Endothelial cell of coronary artery (primary cell): ENCODE data around the gene CGREF1. TPM values are rescaled to one million over a fixed set of nuclear protein-coding genes. Genes with fewer than 3 reads are reported as not detected.

Experiments used
- total RNA-seq: library from RNA; depleted of rRNA; stranded (reverse); fragments of >200 nt; gene quantifications from 2 replicates; pipeline ENCODE4 v1.2.3, GENCODE V29; 2014

CGREF1 gene, protein sequence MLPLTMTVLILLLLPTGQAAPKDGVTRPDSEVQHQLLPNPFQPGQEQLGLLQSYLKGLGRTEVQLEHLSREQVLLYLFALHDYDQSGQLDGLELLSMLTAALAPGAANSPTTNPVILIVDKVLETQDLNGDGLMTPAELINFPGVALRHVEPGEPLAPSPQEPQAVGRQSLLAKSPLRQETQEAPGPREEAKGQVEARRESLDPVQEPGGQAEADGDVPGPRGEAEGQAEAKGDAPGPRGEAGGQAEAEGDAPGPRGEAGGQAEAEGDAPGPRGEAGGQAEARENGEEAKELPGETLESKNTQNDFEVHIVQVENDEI
- 1.2 and 4.3 TPM in 2 replicates for total RNA-seq

GRCh38 chr2:27118525-27119329 is at the start of gene CGREF1:
Gene CGREF1 (minus strand): TSS chr2:27119128. CDS start chr2:27104366, 14,762 bp downstream.

GRCh38 chr2:27148801-27149439 is 30.0 kb upstream of the CGREF1 start, which contains the start of gene TCF23:
Gene TCF23 (plus strand): TSS chr2:27149004. CDS start chr2:27149134, 130 bp downstream.

DNA sequence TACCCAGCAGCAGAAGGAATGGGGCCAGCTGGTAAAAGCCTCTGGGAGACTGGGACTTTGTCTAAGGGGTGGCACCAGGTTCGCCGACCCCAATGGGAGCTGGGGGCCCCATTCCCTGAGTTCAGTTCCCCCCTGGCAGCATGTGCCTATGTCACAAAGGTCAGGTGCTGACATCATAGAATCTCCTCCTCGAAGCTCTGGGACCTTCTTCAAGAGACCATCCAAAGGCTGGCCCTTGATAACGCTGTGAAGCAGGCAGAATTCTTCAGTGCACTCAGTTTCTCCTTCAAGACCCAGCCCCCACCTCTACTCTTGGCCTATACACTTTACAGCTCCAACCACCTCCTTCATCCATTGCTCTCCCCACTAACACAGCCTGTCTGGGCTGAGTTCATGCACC is 20.4 kb upstream of the CGREF1 start, which contains the start of gene PRR30:
Gene PRR30 (minus strand): TSS at position 101 of the 400 bp plus-strand sequence. CDS start 1,081 bp downstream, outside the sequence.

DNA sequence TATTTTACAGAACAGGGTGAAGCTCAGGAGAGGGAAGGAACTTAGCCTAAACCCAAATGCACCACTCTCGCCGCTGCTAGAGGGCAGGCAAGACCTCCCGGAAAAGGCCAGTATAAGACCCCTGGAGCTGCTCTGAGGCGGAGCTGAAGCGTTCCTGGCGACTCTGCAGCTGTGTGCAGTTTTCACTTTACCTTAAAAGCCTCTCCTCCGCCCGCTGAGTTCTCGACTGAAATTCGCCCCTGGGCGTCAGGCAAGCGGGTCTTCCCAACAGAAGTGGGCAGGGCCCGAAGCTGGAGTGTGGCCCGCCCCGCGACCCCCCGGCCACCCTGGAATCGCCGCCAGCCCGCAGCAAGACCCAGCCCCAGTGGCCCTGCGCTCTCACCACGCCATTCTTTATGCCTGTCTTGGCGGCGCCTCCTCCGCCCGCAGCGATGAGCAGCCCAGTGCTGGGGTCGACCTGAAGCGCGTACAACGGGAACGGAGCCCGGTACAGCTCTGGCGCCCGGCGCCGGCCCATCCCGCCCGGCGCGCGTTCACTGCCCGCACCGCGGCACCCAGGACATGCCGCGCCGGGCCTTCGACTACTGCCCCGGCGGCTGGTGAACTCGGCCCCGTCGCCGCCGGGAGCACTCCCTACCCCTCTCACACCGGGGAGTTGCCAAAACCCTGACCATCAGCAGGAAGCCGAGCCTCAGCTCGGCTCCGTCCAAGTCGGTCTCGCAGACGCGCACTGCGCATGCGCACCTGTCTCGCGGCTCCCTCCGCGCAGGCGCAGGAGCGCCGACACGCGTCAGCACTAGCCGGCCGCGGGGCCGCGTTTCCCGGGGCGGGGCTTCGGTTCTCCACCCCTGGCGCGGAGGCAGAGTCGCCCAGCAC is 15.2 kb upstream of the CGREF1 start, which contains the start of gene PREB:
Gene PREB (minus strand): TSS at position 732 of the 876 bp plus-strand sequence. CDS start 215 bp downstream, at position 517.

GRCh38 chr2:27123302-27124150 is 4.6 kb upstream of the CGREF1 start, which contains the start of gene ABHD1:
Gene ABHD1 (plus strand): TSS chr2:27123815. CDS start chr2:27123949, 134 bp downstream.

DNA sequence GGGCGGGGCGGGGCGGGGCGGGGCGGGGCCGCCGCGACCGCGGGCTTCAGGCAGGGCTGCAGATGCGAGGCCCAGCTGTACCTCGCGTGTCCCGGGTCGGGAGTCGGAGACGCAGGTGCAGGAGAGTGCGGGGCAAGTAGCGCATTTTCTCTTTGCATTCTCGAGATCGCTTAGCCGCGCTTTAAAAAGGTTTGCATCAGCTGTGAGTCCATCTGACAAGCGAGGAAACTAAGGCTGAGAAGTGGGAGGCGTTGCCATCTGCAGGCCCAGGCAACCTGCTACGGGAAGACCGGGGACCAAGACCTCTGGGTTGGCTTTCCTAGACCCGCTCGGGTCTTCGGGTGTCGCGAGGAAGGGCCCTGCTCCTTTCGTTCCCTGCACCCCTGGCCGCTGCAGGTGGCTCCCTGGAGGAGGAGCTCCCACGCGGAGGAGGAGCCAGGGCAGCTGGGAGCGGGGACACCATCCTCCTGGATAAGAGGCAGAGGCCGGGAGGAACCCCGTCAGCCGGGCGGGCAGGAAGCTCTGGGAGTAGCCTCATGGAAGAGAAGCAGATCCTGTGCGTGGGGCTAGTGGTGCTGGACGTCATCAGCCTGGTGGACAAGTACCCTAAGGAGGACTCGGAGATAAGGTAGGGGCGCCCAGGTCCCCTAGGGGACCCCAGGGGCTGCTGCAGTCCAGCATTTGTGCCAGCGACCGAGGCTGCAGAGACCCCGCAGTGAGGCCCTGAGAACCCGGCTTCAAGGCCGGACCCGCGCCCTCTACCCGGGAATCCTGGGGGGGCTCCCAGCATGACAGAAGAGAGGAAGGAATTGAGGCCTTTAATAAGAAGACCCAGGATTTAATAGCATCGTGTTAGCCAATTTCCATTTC is 32.0 kb downstream of the CGREF1 start, which contains the start of gene KHK:
Gene KHK (plus strand): TSS at position 49 of the 870 bp plus-strand sequence. CDS start 488 bp downstream, at position 537.

GRCh38 chr2:27078267-27079194 is 40.4 kb downstream of the CGREF1 start, which contains the start of gene EMILIN1:
Gene EMILIN1 (plus strand): TSS chr2:27078615. CDS start chr2:27079066, 451 bp downstream.

DNA sequence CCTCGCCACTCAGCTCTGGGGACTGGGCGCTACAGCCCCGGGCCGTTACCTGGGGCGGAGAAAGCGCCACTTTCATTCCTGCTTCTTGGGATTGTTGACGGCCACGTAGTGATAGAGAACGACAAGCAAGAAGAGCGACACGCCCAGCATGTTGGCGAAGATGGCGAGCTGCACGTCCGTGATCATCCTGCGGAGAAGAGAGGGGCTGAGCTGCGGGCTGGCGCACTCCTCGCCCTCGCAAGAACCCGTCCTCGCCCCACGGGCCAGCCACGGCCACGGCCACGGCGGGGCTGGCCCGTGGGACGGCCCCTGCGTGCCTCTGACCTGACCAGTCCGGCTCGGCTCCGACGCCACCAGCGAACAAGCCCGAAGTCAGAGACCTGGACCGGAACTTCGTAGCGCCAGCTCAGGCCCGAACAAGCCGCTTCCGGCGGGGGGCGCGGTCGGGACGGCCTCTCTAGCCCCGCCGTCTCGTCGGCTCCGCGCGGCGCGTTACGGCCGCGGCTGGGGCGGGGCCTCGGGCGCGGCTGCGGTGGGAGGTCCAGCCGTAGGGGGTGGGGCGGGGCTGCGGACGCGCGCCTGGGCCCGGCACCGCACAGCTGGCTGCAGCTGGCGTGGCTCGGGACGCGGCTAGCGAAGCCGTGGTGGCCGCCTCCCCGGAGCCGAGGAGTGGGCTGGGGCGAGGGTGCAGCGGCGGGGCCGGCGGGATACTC is 47.5 kb downstream of the CGREF1 start, which contains the start of gene OST4:
Gene OST4 (minus strand): TSS at position 378 of the 713 bp plus-strand sequence.

DNA sequence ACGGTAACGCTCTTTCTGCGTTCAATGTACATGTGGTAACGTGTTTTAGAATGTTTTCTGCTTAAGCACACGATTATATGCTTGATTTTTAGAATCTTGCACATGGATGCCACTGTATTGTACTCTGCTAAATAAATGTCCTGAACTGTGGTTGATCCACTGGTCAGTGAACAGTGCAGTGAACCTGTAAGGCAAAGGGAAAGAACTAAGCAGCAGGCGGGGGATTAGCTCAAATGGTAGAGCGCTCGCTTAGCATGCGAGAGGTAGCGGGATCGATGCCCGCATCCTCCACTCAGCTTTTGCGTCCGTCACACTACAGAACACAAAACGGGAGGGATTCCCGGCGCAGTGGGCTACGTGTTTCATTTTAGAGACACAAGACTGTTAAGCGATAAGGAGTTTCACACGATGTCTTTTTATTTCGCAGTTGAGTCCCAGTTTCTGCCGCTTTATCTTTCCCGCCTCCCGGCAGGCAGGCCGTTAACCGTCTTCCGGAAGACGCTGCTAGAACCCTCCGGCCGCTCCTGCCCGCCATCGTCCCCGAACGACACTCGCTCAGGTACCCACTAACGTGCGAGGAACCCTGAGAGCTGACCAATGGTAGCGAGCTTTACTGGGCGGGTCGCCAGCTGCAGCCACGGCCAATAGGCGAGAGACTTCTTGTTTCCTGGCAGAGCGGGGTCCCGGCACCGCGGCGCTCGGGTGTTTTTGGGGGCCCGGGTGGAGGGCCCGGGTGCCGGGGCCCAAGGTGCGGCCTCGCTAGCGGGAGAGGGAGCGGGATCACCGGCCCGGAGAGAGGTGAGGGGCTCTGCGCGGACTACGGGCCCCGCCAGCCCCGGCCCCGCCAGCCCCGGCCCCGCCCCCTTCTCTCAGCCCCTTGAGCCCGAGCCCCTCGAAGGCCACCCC is 67.7 kb downstream of the CGREF1 start, which contains the start of gene AGBL5:
Gene AGBL5 (plus strand): TSS at position 673 of the 906 bp plus-strand sequence. CDS start 1,291 bp downstream, outside the sequence.

Other genes with a start within 250 kb of the CGREF1 start
- 0.90 and 1.5 TPM in 2 replicates for gene MAPRE3, start 148.5 kb downstream of the CGREF1 start, total RNA-seq
- 18.4 and 27.4 TPM in 2 replicates for gene TMEM214, start 86.2 kb downstream of the CGREF1 start, total RNA-seq
- gene AGBL5, start 67.5 kb downstream of the CGREF1 start, total RNA-seq, result 12.3 and 17.1 TPM in 2 replicates
- gene OST4, start 47.5 kb downstream of the CGREF1 start, total RNA-seq, result 410 and 546 TPM in 2 replicates
- gene EMILIN1, start 40.5 kb downstream of the CGREF1 start, total RNA-seq, result 0.90 and 11.1 TPM in 2 replicates
- gene KHK, start 32.4 kb downstream of the CGREF1 start, total RNA-seq, result 1.2 and 2.0 TPM in 2 replicates
- gene ABHD1, start 4.7 kb upstream of the CGREF1 start, total RNA-seq, result under 0.01 TPM in 1 of 2 replicates, not detected in the other
- 44.8 and 50.9 TPM in 2 replicates for gene PREB, start 15.5 kb upstream of the CGREF1 start, total RNA-seq
- not detected in 2 replicates for gene PRR30, start 20.3 kb upstream of the CGREF1 start, total RNA-seq
- not detected in 2 replicates for gene TCF23, start 29.9 kb upstream of the CGREF1 start, total RNA-seq
- gene ATRAID, start 92.9 kb upstream of the CGREF1 start, total RNA-seq, result 94.9 and 128 TPM in 2 replicates
- 19.7 and 27.9 TPM in 2 replicates for gene SLC5A6, start 93.1 kb upstream of the CGREF1 start, total RNA-seq
- gene CAD, start 98.2 kb upstream of the CGREF1 start, total RNA-seq, result 46.6 and 50.3 TPM in 2 replicates
- not detected in 2 replicates for gene SLC30A3, start 143.9 kb upstream of the CGREF1 start, total RNA-seq
- not detected in 2 replicates for gene DNAJC5G, start 156.3 kb upstream of the CGREF1 start, total RNA-seq
- not detected in 2 replicates for gene TRIM54, start 163.3 kb upstream of the CGREF1 start, total RNA-seq
- 0.09 and 0.19 TPM in 2 replicates for gene UCN, start 189.3 kb upstream of the CGREF1 start, total RNA-seq
- gene MPV17, start 204.0 kb upstream of the CGREF1 start, total RNA-seq, result 28.9 and 40.7 TPM in 2 replicates
- 23.6 and 23.8 TPM in 2 replicates for gene GTF3C2, start 237.6 kb upstream of the CGREF1 start, total RNA-seq